OCI-LY1 (cell line): Measurements from ENCODE around the gene ZFAND4.

ENCODE experiments used
- H2AFZ ChIP-seq: fragments of 200-600 bp; sonication (generic), shearing (Covaris generic); 2 replicates; pipeline ENCODE4 v1.6.0; 2014; ENCODE audit warnings: antibody characterized with exemption, mild to moderate bottlenecking, low read length
- H3F3A ChIP-seq: fragments of 200-600 bp; sonication (generic), shearing (Covaris generic); 2 replicates; pipeline ENCODE4 v1.6.0; 2014; ENCODE audit warnings: mild to moderate bottlenecking, antibody characterized with exemption, low read length, moderate library complexity; ENCODE audit not compliant: insufficient read depth
- H3K27ac ChIP-seq: fragments of 200-600 bp; sonication (generic); 2 replicates; pipeline ENCODE4 v1.5.1; 2014; ENCODE audit warnings: low read length, mixed run types, mild to moderate bottlenecking, low read depth; ENCODE audit not compliant: poor library complexity, severe bottlenecking
- H3K27me3 ChIP-seq: fragments of 200-600 bp; sonication (generic); 2 replicates; pipeline ENCODE4 v1.6.0; 2014; ENCODE audit warnings: antibody characterized with exemption, mild to moderate bottlenecking, low read length, moderate library complexity; ENCODE audit not compliant: insufficient read depth
- H3K36me3 ChIP-seq: fragments of 200-600 bp; sonication (generic); 2 replicates; pipeline ENCODE4 v1.6.1; 2014; ENCODE audit warnings: mild to moderate bottlenecking, antibody characterized with exemption, low read length, moderate library complexity, mixed read lengths; ENCODE audit not compliant: insufficient read depth
- H3K4me1 ChIP-seq: fragments of 200-600 bp; sonication (generic); 2 replicates; pipeline ENCODE4 v1.5.1; 2014; ENCODE audit warnings: mild to moderate bottlenecking, low read length, moderate library complexity; ENCODE audit not compliant: insufficient read depth, severe bottlenecking
- H3K4me2 ChIP-seq: fragments of 200-600 bp; sonication (generic), shearing (Covaris generic); 2 replicates; pipeline ENCODE4 v1.6.1; 2014; ENCODE audit warnings: low read length
- H3K4me3 ChIP-seq: fragments of 200-600 bp; sonication (generic); 2 replicates; pipeline ENCODE4 v1.5.1; 2014; ENCODE audit warnings: low read length, low read depth, mild to moderate bottlenecking, mixed read lengths; ENCODE audit not compliant: poor library complexity, severe bottlenecking
- H3K79me2 ChIP-seq: fragments of 200-600 bp; shearing (Covaris generic); 2 replicates; pipeline ENCODE4 v1.6.1; 2016; ENCODE audit warnings: mixed run types, low read length, mixed read lengths; ENCODE audit not compliant: insufficient read depth
- H3K9ac ChIP-seq: fragments of 200-600 bp; sonication (generic), shearing (Covaris generic); 2 replicates; pipeline ENCODE4 v1.6.1; 2014; ENCODE audit warnings: mild to moderate bottlenecking, low read length, mixed read lengths
- H3K9me2 ChIP-seq: fragments of 200-600 bp; sonication (generic), shearing (Covaris generic); 2 replicates; pipeline ENCODE4 v1.6.1; 2014; ENCODE audit warnings: low read depth, mild to moderate bottlenecking, low read length, mixed read lengths
- H3K9me3 ChIP-seq: fragments of 200-600 bp; shearing (Covaris generic); 2 replicates; pipeline ENCODE4 v1.6.1; 2014; ENCODE audit warnings: low read length, mixed read lengths
- H4K20me1 ChIP-seq: fragments of 200-600 bp; sonication (generic), shearing (Covaris generic); 2 replicates; pipeline ENCODE4 v1.6.0; 2016; ENCODE audit warnings: mild to moderate bottlenecking, low read length; ENCODE audit not compliant: insufficient read depth
- CTCF ChIP-seq: fragments of 200-600 bp; sonication (generic), shearing (Covaris generic); IDR thresholded peaks from 2 replicates; pipeline ENCODE4 v1.5.1; 2017; ENCODE audit warnings: mild to moderate bottlenecking, antibody characterized with exemption, low read length, moderate library complexity, mixed read lengths
- EZH2 ChIP-seq: fragments of 200-600 bp; sonication (generic), shearing (Covaris generic); IDR thresholded peaks from 2 replicates; pipeline ENCODE4 v1.8.0; 2017; ENCODE audit warnings: borderline replicate concordance, mixed run types, mild to moderate bottlenecking, antibody characterized with exemption, low read length, moderate library complexity, mixed read lengths

Gene ZFAND4

GRCh38 chr10:45647118-45647517, 25.5 kb downstream of the ZFAND4 start:
- H4K20me1 ChIP-seq, result no peaks in the 10 kb centered on the region
- H3K27me3 ChIP-seq, result no peaks in the 10 kb centered on the region
- H3K9me3 ChIP-seq, result no peaks in the 10 kb centered on the region
- no peak overlapping the region for H3K4me3 ChIP-seq
- TF ChIP-seq CTCF, result no peak
- TF ChIP-seq EZH2, result no peak
- H2AFZ ChIP-seq, result no peak overlapping the region
- H3K4me2 ChIP-seq, result no peak overlapping the region
- H3K36me3 ChIP-seq, result peaks cover 60% of the 10 kb centered on the region
- H3K27ac ChIP-seq, result no peak overlapping the region
- no peak overlapping the region for H3K9ac ChIP-seq
- H3F3A ChIP-seq, result no peaks in the 10 kb centered on the region
- peaks cover 9% of the 10 kb centered on the region for H3K4me1 ChIP-seq
- 0 out of 2 replicates have a peak, but pooled peaks cover 9% of the 10 kb centered on the region for H3K79me2 ChIP-seq
- no peaks in the 10 kb centered on the region for H3K9me2 ChIP-seq

- TF ChIP-seq CTCF (no peak), EZH2 (no peak)
- H3K36me3 ChIP-seq, result peaks cover 59% of the 10 kb centered on the region
- H3K27ac ChIP-seq, result no peak overlapping the region
- H3K27me3 ChIP-seq, result no peaks in the 10 kb centered on the region
- no peaks in the 10 kb centered on the region for H3F3A ChIP-seq
- H3K79me2 ChIP-seq, result 0 out of 2 replicates have a peak, but pooled peaks cover 3% of the 10 kb centered on the region
- H3K9me3 ChIP-seq, result no peaks in the 10 kb centered on the region
- peaks cover 3% of the 10 kb centered on the region for H3K4me1 ChIP-seq
- no peak overlapping the region for H3K4me3 ChIP-seq
- H3K4me2 ChIP-seq, result no peak overlapping the region
- H3K9me2 ChIP-seq, result no peaks in the 10 kb centered on the region
- no peak overlapping the region for H3K9ac ChIP-seq
- no peak overlapping the region for H2AFZ ChIP-seq
- no peaks in the 10 kb centered on the region for H4K20me1 ChIP-seq
These were observed 26.1 kb downstream of the ZFAND4 start for GRCh38 chr10:45646384-45647050.

GRCh38 chr10:45644527-45644926, 28.0 kb downstream of the ZFAND4 start:
- Histone ChIP-seq H3K4me1 (no peaks in the 10 kb centered on the region), H3F3A (no peaks in the 10 kb centered on the region), H3K27ac (no peak overlapping the region), H3K9me2 (no peaks in the 10 kb centered on the region), H3K4me2 (no peak overlapping the region), H2AFZ (no peak overlapping the region), H3K79me2 (no peaks in the 10 kb centered on the region), H3K9me3 (no peaks in the 10 kb centered on the region), H3K4me3 (no peak overlapping the region), H3K36me3 (peaks cover 70% of the 10 kb centered on the region), H3K27me3 (no peaks in the 10 kb centered on the region), H4K20me1 (no peaks in the 10 kb centered on the region), H3K9ac (no peak overlapping the region)
- TF ChIP-seq EZH2 (no peak), CTCF (no peak)
